SH-SY5Y (cell line): ENCODE results near the gene SNX12.

Experiments
- GATA2 ChIP-seq: IDR thresholded peaks from 2 replicates; pipeline ENCODE4 v1.6.1; 2011; ENCODE audit warnings: mild to moderate bottlenecking, low read depth, low read length
- GATA3 ChIP-seq: IDR thresholded peaks from 2 replicates; pipeline ENCODE4 v1.6.1; 2011; ENCODE audit warnings: low read depth, mild to moderate bottlenecking, low read length, moderate library complexity

DNA sequence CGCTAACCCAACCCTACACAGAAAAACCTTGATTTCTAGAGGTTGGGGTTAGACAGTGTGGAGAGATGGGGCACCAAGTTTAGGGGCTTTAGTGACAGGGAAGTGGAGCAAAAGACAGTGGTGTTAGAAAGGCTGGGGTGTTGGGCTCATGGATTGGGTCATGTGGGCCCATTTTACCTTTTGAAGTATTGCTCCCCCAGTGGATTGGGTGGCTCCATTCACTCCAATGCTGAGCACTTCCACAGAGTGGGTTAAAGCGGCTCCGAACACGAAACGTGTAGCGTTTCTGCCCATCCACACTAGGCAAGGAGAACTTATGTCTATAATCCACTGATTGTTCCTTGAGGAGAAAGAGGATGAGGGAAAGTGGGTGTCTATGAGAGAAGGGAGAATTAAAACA is 40.9 kb upstream of the SNX12 start:
- TF ChIP-seq GATA2: no peak
- TF ChIP-seq GATA3: no peak
